ENCODE results near the gene EML6. TPM values are rescaled to one million over a fixed set of nuclear protein-coding genes. Genes with fewer than 3 reads are reported as not detected.

The EML6 gene
- total RNA-seq, 4 donors from 2014 or later = 0.51 to 1.1 (median 0.61) TPM

GRCh38 chr2:54845514-54845913 lies 122.1 kb downstream of the EML6 start:
- no peak for TF ChIP-seq CTCF (IDR thresholded peaks at IDR 0.05; ENCODE audit: low read depth)

GRCh38 chr2:54850171-54851122 lies 127.0 kb downstream of the EML6 start:
- TF ChIP-seq CTCF (IDR thresholded peaks at IDR 0.05; ENCODE audit: low read depth) = no peak

- TF ChIP-seq CTCF (IDR thresholded peaks at IDR 0.05; ENCODE audit: low read depth) = no peak
Observed at GRCh38 chr2:54853616-54854310, 130.3 kb downstream of the EML6 start.

- TF ChIP-seq CTCF (IDR thresholded peaks at IDR 0.05; ENCODE audit: low read depth) = no peak
Observed at GRCh38 chr2:54855434-54855833, 132.0 kb downstream of the EML6 start.

- TF ChIP-seq CTCF (IDR thresholded peaks at IDR 0.05; ENCODE audit: low read depth) = no peak
Observed at GRCh38 chr2:54858021-54858681, 134.7 kb downstream of the EML6 start.

GRCh38 chr2:54859416-54859815 lies 136.0 kb downstream of the EML6 start:
- TF ChIP-seq CTCF (IDR thresholded peaks at IDR 0.05; ENCODE audit: low read depth) = no peak
